GM12892 (cell line): Measurements from ENCODE around the gene IL22RA1.

ENCODE experiments used
- POLR2A ChIP-seq: IDR thresholded peaks from 2 replicates; pipeline ENCODE4 v1.6.1; 2011; ENCODE audit warnings: low read depth, low read length, control low read depth
- POLR2AphosphoS5 ChIP-seq: IDR thresholded peaks from 2 replicates; pipeline ENCODE4 v1.6.1; 2011; ENCODE audit warnings: low read depth, low read length, control low read depth

DNA sequence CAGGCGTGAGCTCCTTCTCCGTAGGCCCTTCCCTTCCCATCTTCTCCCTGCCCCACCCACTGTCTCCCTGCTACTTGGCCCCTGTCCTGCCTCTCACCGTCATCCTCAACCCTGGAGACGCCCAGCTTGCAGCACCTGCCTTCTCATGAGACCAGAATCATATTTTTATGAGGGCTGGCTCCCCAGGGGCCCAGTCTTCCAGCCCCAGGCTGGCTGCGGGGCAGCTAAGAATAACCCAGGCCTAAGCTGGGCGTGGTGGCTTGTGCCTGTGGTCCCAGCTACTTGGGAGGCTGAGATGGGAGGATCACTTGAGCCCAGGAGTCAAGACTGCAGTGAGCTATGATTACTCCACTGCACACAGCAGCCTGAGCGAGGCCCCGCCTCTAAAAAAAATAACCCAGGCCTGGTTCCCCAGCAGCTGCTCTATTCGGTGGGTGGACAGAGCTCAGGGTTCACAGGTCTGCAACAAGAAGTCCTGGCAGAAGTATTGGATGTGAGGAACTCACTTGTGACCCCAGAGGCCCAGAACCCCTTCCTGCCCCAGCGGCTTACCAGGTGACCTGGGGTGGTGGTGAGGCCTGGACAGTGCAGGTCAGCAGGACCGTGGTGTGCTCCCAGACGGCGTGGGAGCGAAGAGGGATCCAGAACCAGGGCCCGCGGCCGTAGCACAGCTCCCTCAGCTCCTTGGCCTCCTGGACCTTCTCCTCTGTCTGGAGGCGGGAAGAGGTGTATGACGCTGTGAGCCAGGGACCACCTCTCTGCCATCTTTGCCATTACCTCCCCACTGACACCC lies 37.4 kb downstream of the IL22RA1 start:
- TF ChIP-seq POLR2A (no peak), POLR2AphosphoS5 (no peak)
